Suprapubic skin (tissue), 4 donors: ENCODE results near the gene NOTCH2. TPM values are rescaled to one million over a fixed set of nuclear protein-coding genes. Genes with fewer than 3 reads are reported as not detected.
"Not testable (repeated sequence)": the region's sequence is repeated elsewhere in the genome, so short reads cannot be mapped to it uniquely, and the experiment has no call there.

Experiments
- DNase-seq, 2 donors: peaks; one replicate each; pipeline ENCODE4 v3.0.0-alpha.2; 2019; ENCODE audit warnings: low spot score in 2 of 2
- H3K27ac ChIP-seq: fragments of 200-600 bp; sonication (generic); one replicate; pipeline ENCODE4 v1.5.1; 2019
- H3K27me3 ChIP-seq: fragments of 200-600 bp; sonication (generic); one replicate; pipeline ENCODE4 v1.5.1; 2019
- H3K36me3 ChIP-seq: fragments of 200-600 bp; sonication (generic); one replicate; pipeline ENCODE4 v1.5.1; 2019
- H3K4me1 ChIP-seq: fragments of 200-600 bp; sonication (generic); one replicate; pipeline ENCODE4 v1.5.1; 2019
- H3K4me3 ChIP-seq: fragments of 200-600 bp; sonication (generic); one replicate; pipeline ENCODE4 v1.5.1; 2019; ENCODE audit warnings: mild to moderate bottlenecking
- H3K9me3 ChIP-seq: fragments of 200-600 bp; sonication (generic); one replicate; pipeline ENCODE4 v1.5.1; 2019
- EP300 ChIP-seq: sonication (generic); formaldehyde crosslinking; IDR thresholded peaks from one replicate; pipeline ENCODE4 v1.6.1; 2017; ENCODE audit warnings: antibody characterized with exemption
- POLR2A ChIP-seq, 2 donors: fragments of 450-650 bp; IDR thresholded peaks; one replicate each; pipeline ENCODE4 v1.6.1; 2017; ENCODE audit warnings: antibody characterized with exemption in 2 of 2, mild to moderate bottlenecking in 2 of 2, moderate library complexity in 2 of 2
- POLR2AphosphoS5 ChIP-seq, 3 donors: sonication (generic); formaldehyde crosslinking; IDR thresholded peaks; one replicate each; pipeline ENCODE4 v1.6.1; 2017; ENCODE audit warnings: antibody characterized with exemption in 3 of 3
- WGBS: methylation state at CpG from one replicate; pipeline ENCODE4 v1.1.5; 2018; 5-methylcytosine and 5-hydroxymethylcytosine counted together
- total RNA-seq, 4 donors: library from RNA; depleted of rRNA; stranded (reverse); fragments of >200 nt; gene quantifications; one replicate each; pipeline ENCODE4 v1.1.0, GENCODE V29; 2016
- TF ChIP-seq, protein P1 (sequence below), 2 donors: fragments of 200-600 bp in 1 of 2; fragments of 450-650 bp in 1 of 2; sonication (generic) in 1 of 2; IDR thresholded peaks; one replicate each; pipeline ENCODE4 v1.5.1; 2016 to 2019; ENCODE audit warnings: antibody characterized with exemption in 2 of 2, mild to moderate bottlenecking in 1 of 2, moderate library complexity in 1 of 2

NOTCH2 gene
- total RNA-seq, 4 donors from 2014 or later, result 120 to 167 (median 154) TPM

- Histone ChIP-seq H3K9me3 (no peaks in the 10 kb centered on the region), H3K36me3 (no peaks in the 10 kb centered on the region), H3K27me3 (no peaks in the 10 kb centered on the region), H3K4me1 (peaks cover 52% of the 10 kb centered on the region), H3K27ac (no peak overlapping the region), H3K4me3 (no peak overlapping the region)
- TF ChIP-seq POLR2AphosphoS5 (IDR thresholded peaks at IDR 0.05), result no peak
- TF ChIP-seq EP300, result no peak
- no peak for TF ChIP-seq POLR2A (IDR thresholded peaks at IDR 0.05)
- TF ChIP-seq, protein P1, sequence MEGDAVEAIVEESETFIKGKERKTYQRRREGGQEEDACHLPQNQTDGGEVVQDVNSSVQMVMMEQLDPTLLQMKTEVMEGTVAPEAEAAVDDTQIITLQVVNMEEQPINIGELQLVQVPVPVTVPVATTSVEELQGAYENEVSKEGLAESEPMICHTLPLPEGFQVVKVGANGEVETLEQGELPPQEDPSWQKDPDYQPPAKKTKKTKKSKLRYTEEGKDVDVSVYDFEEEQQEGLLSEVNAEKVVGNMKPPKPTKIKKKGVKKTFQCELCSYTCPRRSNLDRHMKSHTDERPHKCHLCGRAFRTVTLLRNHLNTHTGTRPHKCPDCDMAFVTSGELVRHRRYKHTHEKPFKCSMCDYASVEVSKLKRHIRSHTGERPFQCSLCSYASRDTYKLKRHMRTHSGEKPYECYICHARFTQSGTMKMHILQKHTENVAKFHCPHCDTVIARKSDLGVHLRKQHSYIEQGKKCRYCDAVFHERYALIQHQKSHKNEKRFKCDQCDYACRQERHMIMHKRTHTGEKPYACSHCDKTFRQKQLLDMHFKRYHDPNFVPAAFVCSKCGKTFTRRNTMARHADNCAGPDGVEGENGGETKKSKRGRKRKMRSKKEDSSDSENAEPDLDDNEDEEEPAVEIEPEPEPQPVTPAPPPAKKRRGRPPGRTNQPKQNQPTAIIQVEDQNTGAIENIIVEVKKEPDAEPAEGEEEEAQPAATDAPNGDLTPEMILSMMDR (IDR thresholded peaks at IDR 0.05), result no peak
- WGBS, result 72% methylated on average over 4 of the region's 4 CpGs
- DNase-seq, result no peak
Measured at GRCh38 chr1:119978018-119978505, 91.4 kb downstream of the NOTCH2 start.

- DNase-seq, H3K36me3 ChIP-seq, H3K27me3 ChIP-seq, H3K27ac ChIP-seq, H3K9me3 ChIP-seq, H3K4me3 ChIP-seq: not testable (repeated sequence)
- 94% methylated on average over 8 of the region's 8 CpGs for WGBS
- H3K4me1 ChIP-seq, result peaks cover 55% of the 10 kb centered on the region
Measured at GRCh38 chr1:119977113-119977736, 92.2 kb downstream of the NOTCH2 start.

DNA sequence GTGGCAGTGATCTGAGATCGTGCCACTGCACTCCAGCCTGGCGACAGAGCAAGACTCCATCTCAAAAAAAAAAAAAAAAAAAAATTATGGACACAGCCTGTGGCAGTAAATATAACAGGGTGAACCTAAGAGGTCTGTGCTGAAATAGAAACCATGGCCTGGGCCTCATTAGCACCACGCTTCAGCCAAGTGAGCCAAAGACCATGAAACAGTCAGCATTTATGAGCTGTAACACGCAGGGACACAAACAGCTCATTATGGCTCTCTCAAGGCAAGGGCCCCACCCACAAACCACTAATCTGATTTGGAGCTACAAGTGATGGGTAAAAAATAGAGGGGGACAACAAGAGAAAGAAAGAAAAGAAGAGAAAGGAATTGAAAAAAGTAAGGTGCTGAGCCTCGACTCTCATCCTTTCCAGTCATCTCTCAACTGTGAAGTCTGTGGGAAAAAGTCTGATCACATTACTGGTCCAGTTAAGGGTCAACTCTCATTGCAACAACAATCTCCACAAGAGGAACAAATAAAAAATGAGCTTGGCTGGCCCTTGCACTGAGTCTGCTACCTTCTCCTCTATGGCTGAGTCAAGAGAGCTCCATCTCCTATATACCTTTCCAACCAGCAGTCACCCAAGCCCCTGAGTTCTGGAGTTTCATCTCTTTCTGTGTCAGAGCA is 93.7 kb downstream of the NOTCH2 start:
- not testable (repeated sequence) for H3K36me3 ChIP-seq, H3K9me3 ChIP-seq, DNase-seq, H3K27me3 ChIP-seq, H3K4me3 ChIP-seq
- peaks cover 56% of the 10 kb centered on the region for H3K4me1 ChIP-seq
- H3K27ac ChIP-seq, result peak overlapping the region; percentile 68
- WGBS, result 47% methylated on average over 5 of the region's 5 CpGs

DNA sequence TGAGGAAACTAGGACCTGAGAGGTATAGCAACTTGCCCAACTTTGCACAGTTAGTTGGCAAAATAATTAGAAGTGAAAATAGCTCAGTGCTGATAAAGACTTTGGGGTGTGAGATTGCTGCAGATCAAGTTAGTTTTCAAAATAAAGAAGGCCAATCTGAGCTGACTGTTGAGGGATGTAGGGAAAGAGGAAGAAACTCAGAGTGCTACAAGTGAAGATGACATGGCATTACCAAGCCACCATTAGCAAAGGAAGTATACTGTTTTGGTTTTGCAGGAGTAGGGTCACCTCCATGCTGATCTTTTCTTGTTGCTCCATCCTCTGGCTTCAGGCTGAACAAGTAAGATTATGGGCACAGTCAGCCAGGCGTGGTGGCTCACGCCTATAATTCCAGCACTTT is 94.5 kb downstream of the NOTCH2 start:
- peaks cover 56% of the 10 kb centered on the region for H3K4me1 ChIP-seq
- no peaks in the 10 kb centered on the region for H3K27me3 ChIP-seq
- WGBS, result 89% methylated on average over 2 of the region's 2 CpGs
- no peak overlapping the region for H3K4me3 ChIP-seq
- peak overlapping the region; percentile 68 for H3K27ac ChIP-seq
- no peaks in the 10 kb centered on the region for H3K9me3 ChIP-seq
- TF ChIP-seq EP300 (no peak), POLR2AphosphoS5 (IDR thresholded peaks at IDR 0.05) (no peak), POLR2A (IDR thresholded peaks at IDR 0.05) (no peak)
- TF ChIP-seq, protein P1 (IDR thresholded peaks at IDR 0.05), result no peak
- no peak for DNase-seq
- H3K36me3 ChIP-seq, result peaks cover 8% of the 10 kb centered on the region

DNA sequence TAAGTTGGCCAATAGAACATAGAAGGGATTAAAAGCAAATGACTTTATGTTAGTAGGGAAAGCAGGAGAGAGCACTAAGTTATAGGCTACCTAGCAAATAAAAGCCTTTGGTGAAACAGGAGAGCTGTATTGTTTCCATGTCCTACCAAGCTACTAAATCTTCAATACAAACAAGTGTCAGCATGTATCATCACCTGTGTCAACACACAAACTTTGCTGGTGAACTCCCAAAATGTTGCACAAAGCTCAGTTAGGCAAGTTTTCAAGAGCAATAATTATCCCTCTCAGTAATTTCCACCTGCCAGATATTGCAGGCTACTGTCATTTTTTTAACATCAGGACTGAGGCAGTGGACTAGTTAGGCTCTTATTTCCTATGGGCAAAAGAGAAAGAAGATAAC is 95.4 kb downstream of the NOTCH2 start:
- Histone ChIP-seq H3K36me3 (peaks cover 15% of the 10 kb centered on the region), H3K27ac (peak overlapping the region; percentile 68), H3K9me3 (no peaks in the 10 kb centered on the region), H3K4me3 (no peak overlapping the region), H3K4me1 (peaks cover 57% of the 10 kb centered on the region), H3K27me3 (no peaks in the 10 kb centered on the region)
- no peak for TF ChIP-seq EP300
- peak in 2 of 3 donors; percentile 28 to 56 for TF ChIP-seq POLR2AphosphoS5 (IDR thresholded peaks at IDR 0.05)
- DNase-seq, result no peak

DNA sequence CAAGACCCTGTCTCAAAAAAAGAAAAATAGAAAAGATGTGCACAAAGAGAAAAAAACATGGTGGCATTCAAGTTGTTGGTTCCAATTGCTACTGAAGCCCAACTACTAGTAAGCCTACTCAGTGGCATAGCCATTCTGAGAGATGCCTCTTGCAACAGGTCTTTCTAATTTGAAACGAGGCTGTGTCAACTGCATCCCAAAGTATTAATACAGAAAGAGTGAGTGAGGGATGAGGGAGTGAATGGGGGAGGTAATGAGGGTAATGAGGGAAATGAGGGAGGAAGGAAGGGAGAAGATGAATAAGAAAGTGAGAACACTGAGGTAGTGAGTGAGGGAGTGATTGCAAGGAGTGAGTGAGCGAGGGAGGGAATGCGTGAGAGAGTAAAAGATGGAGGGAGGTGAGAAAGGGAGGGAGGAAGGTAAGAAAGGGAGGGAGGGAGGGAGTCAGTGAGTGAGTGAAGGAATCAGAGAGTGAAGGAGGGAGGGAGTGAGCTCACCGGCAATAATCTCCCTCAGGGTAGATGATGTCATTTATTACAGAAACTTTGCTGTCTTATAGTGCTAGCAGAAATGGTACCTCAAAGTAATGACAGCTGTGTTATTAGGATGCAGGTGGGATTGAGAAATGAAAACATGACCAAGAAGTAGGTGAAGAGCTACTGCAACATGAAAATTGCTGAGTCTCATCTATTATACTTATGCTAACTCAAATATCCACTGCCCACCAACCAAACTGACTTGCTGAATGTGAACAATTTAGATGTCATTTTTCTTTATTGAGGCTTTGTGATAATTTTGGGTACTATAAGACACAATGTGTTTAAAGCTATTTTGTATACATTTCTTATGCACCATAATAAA is 97.5 kb downstream of the NOTCH2 start:
- Histone ChIP-seq H3K36me3 (peaks cover 31% of the 10 kb centered on the region), H3K9me3 (no peaks in the 10 kb centered on the region), H3K27ac (no peak overlapping the region), H3K27me3 (no peaks in the 10 kb centered on the region), H3K4me3 (no peak overlapping the region), H3K4me1 (peaks cover 52% of the 10 kb centered on the region)
- DNase-seq, result no peak
- 83% methylated on average over 4 of the region's 4 CpGs for WGBS
- TF ChIP-seq POLR2A (IDR thresholded peaks at IDR 0.05) (no peak), POLR2AphosphoS5 (IDR thresholded peaks at IDR 0.05) (no peak), EP300 (no peak)
- TF ChIP-seq, protein P1 (IDR thresholded peaks at IDR 0.05), result no peak
